ES-I3 (cell line): ENCODE measurements around the gene OSBP2.
"Not testable (repeated sequence)": the region's sequence is repeated elsewhere in the genome, so short reads cannot be mapped to it uniquely, and the experiment has no call there.

Source experiments
- H3K36me3 ChIP-seq: 2 replicates; pipeline ENCODE4 v1.6.1; 2013; ENCODE audit warnings: mild to moderate bottlenecking, low read length, control low read depth, moderate library complexity; ENCODE audit not compliant: insufficient read depth
- H3K4me1 ChIP-seq: 2 replicates; pipeline ENCODE4 v1.6.1; 2013; ENCODE audit warnings: mild to moderate bottlenecking, control low read depth, low read length; ENCODE audit not compliant: insufficient read depth
- H3K9ac ChIP-seq: 2 replicates; pipeline ENCODE4 v1.6.1; 2013; ENCODE audit warnings: low read depth, mild to moderate bottlenecking, low read length, moderate library complexity
- H3K9me3 ChIP-seq: 2 replicates; pipeline ENCODE4 v1.6.1; 2013; ENCODE audit warnings: mild to moderate bottlenecking, low read length, moderate library complexity; ENCODE audit not compliant: control insufficient read depth, insufficient read depth

The OSBP2 gene

GRCh38 chr22:30694171-30694639 is 469 bp upstream of the OSBP2 start:
- Histone ChIP-seq H3K36me3 (no peaks in the 10 kb centered on the region), H3K4me1 (no peaks in the 10 kb centered on the region), H3K9me3 (no peaks in the 10 kb centered on the region), H3K9ac (peak overlapping the region; percentile 78)

GRCh38 chr22:30695351-30695851 is 727 bp downstream of the OSBP2 start:
- Histone ChIP-seq H3K36me3 (no peaks in the 10 kb centered on the region), H3K9ac (peak overlapping the region; percentile 59), H3K9me3 (no peaks in the 10 kb centered on the region), H3K4me1 (no peaks in the 10 kb centered on the region)

GRCh38 chr22:30695871-30696655 is 1.4 kb downstream of the OSBP2 start:
- Histone ChIP-seq H3K4me1 (no peaks in the 10 kb centered on the region), H3K36me3 (no peaks in the 10 kb centered on the region), H3K9ac (no peak overlapping the region; the same call in 1 of the 2 replicates), H3K9me3 (no peaks in the 10 kb centered on the region)

GRCh38 chr22:30697975-30698374 is 3.3 kb downstream of the OSBP2 start:
- H3K36me3 ChIP-seq: no peaks in the 10 kb centered on the region; the same call in 1 of the 2 replicates
- H3K9ac ChIP-seq: no peak overlapping the region
- no peaks in the 10 kb centered on the region for H3K4me1 ChIP-seq
- H3K9me3 ChIP-seq: no peaks in the 10 kb centered on the region

- H3K4me1 ChIP-seq: 0 out of 2 replicates have a peak, but pooled peaks cover 6% of the 10 kb centered on the region
- no peaks in the 10 kb centered on the region for H3K9me3 ChIP-seq
- H3K9ac ChIP-seq: no peak overlapping the region
- no peaks in the 10 kb centered on the region; the same call in 1 of the 2 replicates for H3K36me3 ChIP-seq
Measured at GRCh38 chr22:30701872-30702271, 7.2 kb downstream of the OSBP2 start.

DNA sequence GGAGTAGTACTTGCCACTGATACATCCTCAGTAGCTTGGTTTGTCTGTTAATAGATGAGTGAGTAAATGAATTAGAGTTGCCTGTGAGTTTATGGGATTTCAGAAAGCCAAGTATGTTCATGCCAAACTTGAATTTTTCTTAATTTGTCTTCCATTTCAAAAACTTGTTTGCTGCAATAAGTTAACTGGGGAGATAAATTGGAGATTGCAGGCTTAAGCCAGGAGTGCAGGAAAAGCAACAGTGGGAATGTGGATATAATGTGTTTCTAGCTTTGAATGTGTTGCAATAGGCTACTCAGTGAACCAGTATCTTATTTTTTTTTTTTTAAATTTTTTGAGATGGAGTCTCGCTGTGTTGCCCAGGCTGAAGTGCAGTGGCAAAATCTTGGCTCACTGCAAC is 8.2 kb downstream of the OSBP2 start:
- Histone ChIP-seq H3K9ac (no peak overlapping the region), H3K4me1 (0 out of 2 replicates have a peak, but pooled peaks cover 6% of the 10 kb centered on the region)

DNA sequence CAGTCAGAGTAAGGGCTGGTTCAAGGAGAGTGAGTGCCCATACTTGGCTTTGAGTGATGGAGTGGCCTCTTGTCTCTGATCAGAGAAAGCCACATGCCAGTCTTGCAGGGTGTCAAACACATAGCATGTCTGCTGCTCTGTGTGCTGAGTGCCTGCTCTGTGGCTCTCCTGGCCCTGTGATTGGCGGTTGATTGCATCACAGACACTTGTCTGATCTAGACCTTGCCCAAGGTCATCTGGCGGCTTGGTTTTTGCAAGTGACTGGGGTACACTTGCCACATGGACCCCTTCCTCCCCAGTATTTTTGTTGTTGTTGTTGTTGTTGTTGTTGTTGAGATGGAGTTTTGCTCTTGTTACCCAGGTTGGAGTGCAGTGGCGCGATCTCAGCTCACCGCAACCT is 10.3 kb downstream of the OSBP2 start:
- Histone ChIP-seq H3K9ac (no peak overlapping the region), H3K36me3 (no peaks in the 10 kb centered on the region; the same call in 1 of the 2 replicates), H3K9me3 (no peaks in the 10 kb centered on the region), H3K4me1 (0 out of 2 replicates have a peak, but pooled peaks cover 6% of the 10 kb centered on the region)

More for the DNA sequence above, 8.2 kb downstream of the OSBP2 start:
- Histone ChIP-seq H3K9me3 (no peaks in the 10 kb centered on the region), H3K36me3 (no peaks in the 10 kb centered on the region; the same call in 1 of the 2 replicates)

DNA sequence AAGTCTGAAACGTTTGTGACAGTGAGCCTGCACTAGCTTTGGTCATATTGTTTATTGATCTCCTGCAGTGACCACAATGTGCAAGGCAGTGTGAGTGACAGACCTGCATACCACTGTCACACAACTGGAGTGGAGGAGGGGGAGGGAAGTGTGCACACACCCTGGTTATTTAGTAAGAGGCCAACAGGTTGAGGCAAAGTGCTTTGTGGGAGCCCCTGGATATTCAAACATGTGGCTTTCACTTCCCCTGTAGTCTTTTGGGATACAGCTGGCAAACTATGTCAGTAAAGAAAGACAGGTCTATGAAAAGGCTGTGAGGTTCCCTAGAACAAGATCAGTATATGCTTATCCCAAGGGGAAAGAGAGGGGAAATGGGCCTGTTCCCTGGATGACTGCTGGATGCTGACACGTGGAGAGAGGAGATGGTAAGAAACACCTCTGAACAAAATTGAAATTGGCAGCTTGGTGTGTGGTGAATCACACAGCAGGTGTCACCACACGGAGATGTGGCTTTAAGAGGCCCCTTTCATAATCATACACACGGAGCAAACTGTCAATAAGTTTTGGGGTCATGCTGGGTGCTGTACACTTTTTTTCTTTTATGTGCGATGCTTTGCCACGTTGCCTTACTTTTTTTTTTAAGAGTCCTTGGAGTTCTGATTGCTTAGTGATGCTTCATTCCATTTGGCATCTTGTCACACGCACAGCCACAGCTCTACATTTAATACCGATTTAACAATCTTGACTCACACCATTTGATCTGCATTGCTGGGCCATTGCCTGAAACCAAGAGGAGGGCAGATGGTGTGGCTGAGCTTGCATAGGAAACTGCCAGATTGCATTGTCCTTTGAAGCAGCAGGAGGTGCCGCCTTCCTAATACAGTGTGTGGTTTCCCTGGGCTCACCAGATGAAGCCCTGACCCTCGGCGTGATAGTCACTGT is 11.3 kb downstream of the OSBP2 start:
- Histone ChIP-seq H3K9ac (no peak overlapping the region), H3K4me1 (0 out of 2 replicates have a peak, but pooled peaks cover 6% of the 10 kb centered on the region), H3K9me3 (no peaks in the 10 kb centered on the region), H3K36me3 (no peaks in the 10 kb centered on the region; the same call in 1 of the 2 replicates)

DNA sequence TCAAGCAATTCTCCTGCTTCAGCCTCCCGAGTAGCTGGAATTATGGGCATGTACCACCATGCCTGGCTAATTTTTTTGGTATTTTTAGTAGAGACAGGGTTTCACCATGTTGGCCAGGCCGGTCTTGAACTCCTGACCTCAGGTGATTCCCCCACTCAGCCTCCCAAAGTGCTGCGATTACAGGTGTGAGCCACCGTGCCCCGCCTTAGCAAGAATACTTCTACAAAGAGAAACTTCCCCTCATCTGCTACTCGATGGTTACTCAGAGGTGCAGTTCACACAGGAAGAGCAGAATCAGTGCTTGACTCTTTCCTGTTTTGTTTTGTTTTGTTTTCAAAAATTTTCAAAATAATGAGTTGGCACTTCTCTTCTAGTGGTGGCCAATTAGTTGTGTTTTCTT is 15.3 kb downstream of the OSBP2 start:
- not testable (repeated sequence) for H3K9ac ChIP-seq, H3K9me3 ChIP-seq, H3K36me3 ChIP-seq, H3K4me1 ChIP-seq

- Histone ChIP-seq H3K9me3 (no peaks in the 10 kb centered on the region), H3K4me1 (no peaks in the 10 kb centered on the region), H3K36me3 (no peaks in the 10 kb centered on the region), H3K9ac (no peak overlapping the region)
Measured at GRCh38 chr22:30712094-30712493, 17.4 kb downstream of the OSBP2 start.

DNA sequence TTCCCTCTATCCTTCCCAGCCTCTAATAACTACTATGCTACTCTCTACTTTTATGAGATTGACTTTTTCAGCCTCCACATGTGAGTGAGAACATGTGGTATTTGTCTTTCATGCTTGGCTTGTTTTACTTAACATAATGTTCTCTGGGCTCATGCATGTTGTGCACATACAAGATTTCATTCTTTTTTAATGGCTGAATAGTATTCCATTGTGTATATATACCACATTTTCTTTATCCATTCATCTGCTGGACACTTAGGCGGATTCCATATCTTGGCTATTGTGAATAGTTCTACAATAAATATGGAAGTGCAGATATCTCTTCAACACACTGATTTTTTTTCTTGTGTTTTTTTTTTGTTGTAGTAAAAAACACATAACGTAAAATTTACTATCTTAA is 19.4 kb downstream of the OSBP2 start:
- Histone ChIP-seq H3K9me3 (no peaks in the 10 kb centered on the region), H3K36me3 (no peaks in the 10 kb centered on the region), H3K9ac (no peak overlapping the region), H3K4me1 (no peaks in the 10 kb centered on the region)

- no peaks in the 10 kb centered on the region for H3K9me3 ChIP-seq
- H3K9ac ChIP-seq: no peak overlapping the region
- no peaks in the 10 kb centered on the region for H3K4me1 ChIP-seq
- H3K36me3 ChIP-seq: no peaks in the 10 kb centered on the region
Measured at GRCh38 chr22:30717331-30717921, 22.8 kb downstream of the OSBP2 start.

GRCh38 chr22:30717952-30718351 is 23.3 kb downstream of the OSBP2 start:
- Histone ChIP-seq H3K9ac (no peak overlapping the region), H3K9me3 (no peaks in the 10 kb centered on the region), H3K4me1 (no peaks in the 10 kb centered on the region), H3K36me3 (no peaks in the 10 kb centered on the region)

GRCh38 chr22:30718491-30718890 is 23.8 kb downstream of the OSBP2 start:
- no peaks in the 10 kb centered on the region for H3K4me1 ChIP-seq
- no peaks in the 10 kb centered on the region for H3K36me3 ChIP-seq
- H3K9ac ChIP-seq: no peak overlapping the region
- H3K9me3 ChIP-seq: no peaks in the 10 kb centered on the region
